DMS79 (cell line): Measurements from ENCODE around the gene RTN3.
"Not testable (repeated sequence)": the region's sequence is repeated elsewhere in the genome, so short reads cannot be mapped to it uniquely, and the experiment has no call there.

Experiments
- DNase-seq: peaks from one replicate; lab custom pipeline; 2025; lab: John Stamatoyannopoulos, UW

Gene RTN3

DNA sequence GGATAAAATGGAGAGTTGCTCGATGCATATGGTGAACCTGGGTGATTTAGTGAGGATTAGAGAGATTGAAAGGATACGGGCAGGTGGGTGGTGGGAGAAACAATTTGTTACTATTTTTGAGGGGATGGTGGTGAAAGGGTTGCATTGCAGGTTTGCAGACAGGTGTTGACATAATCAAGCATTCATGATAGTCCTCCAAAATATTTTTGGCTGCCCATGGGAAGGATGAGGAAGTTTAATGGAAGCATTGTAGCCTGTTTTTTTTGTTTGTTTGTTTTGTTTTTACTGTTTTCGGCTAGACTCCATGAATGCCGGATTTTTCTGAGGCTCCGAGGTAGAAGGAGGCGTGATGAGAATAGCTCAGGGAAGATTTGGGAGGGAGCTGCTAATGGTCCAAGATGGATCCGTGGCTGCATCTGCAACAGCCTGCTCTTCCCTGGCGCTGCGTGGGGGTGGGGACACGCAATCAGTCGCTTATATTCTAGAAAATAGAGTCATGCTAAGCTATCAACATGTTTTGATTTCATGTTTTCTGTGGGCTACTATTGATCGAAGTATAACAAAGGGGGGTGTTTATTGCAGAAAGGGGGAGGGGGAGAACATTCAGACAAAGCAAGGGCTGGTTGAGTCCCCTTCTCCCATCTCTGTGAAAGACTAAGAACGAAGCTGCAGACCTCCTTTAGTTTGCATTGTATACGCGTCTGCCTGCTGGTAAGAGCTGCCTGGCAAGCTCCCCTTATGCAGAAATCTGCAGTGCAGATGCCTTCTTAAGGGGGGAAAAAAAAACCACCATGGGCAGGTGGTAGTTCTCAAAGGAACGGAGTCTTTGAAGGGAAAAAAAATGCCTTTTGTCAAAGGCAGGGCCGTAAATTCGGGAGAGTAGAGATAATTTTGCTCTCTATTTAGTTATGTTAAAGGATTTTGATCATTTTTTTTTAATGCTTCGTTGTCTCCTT, 1.0 kb downstream of the RTN3 start:
- DNase-seq: peak; percentile 33

DNA sequence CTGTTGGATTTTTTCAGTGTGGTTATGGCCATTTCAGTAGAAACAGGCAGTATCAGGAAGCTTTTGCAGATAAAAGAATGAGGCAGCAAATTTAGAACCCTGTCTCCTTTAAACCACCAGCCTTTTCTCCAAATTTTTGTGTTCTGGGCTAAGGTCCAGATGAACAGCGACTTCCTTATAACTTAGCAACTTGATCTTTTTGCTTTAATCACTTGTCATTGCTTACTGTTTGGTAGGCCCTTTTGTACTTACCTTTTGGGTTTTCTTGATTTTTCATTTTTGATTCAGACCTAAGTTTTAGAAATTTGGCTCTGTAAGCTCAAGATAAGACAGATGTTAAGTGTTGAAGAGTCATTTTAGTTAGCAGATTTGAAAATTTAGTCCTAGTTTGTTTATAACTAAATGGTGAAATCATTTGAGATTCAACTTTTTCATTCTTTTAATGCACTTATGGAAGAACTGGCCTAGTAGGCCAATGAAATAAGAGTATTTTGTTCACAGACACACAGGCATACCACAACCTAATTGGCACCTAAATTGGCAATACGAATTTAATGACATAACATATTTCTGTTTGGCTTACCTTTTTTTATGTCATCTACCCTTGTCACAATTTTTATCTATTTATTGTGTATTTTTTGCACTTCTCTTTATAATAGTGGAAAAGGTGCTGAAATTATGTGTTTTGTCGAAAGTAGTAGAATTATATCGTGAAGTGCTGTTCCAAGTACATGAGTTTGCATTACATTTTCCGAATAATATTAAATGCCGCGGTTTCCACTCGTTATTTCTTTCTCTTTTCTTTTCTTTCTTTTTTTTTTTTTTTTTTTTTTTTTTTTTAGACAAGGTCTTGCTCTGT, 2.1 kb downstream of the RTN3 start:
- DNase-seq: no peak

DNA sequence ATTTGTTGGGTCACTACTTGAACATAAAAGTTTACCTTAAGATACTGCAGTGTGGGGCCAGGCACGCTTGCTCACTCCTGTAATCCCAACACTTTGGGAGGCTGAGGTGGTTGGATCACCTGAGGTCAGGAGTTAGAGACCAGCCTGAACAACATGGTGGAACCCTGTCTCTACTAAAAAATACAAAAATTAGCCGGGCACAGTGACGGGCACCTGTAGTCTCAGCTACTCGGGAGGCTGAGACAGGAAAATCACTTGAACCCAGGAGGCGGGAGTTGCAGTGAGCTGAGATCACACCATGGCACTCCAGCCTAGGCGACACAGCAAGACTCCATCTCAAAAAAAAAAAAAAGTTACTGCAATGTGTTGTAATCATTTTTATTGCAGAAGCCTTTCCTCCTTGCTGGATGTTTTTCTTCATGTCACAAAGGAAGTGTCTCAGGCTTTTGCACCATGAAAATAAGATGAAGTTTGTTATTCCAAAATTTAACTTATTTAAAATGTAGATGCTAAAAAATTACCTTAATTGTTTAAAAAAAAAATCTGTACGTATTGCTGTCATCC, 3.9 kb downstream of the RTN3 start:
- not testable (repeated sequence) for DNase-seq

DNA sequence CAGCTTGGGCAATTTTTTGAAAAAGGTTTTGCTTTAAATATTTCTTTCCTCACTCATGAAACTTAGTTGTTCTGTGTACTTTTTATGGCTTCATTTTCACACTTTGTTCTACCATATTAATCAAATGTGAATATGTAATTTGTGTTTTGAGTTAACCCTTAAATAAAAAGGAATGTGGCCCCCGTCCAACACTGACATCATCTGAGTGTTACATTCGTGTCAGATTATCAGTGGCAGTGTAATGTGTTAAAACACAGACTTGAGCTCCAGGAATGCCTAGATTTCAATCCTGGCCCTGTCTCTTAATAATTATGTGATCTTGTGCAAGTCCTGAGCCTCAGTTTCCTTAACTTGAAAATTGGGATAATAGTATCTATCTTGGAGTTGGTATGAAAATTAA, 5.6 kb downstream of the RTN3 start:
- DNase-seq: no peak

DNA sequence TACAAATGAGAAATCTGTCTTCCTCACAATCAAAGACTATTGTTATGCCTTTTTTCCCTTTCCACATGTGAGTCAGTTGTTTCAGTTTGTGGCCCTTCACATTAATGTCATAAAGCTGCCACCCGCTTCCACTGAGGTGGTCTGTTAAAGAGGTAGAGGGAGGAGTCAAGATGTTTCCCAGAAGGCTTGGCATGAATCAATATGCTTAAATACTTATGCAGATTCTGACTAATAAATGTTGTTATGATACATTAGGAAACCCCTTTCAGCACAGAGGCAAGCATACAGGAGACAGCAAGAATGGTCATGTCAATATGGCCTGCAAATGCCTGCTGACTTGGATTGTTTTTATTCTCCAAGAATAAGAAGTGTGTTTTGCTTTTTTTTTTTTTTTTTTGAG, 6.5 kb downstream of the RTN3 start:
- no peak for DNase-seq

DNA sequence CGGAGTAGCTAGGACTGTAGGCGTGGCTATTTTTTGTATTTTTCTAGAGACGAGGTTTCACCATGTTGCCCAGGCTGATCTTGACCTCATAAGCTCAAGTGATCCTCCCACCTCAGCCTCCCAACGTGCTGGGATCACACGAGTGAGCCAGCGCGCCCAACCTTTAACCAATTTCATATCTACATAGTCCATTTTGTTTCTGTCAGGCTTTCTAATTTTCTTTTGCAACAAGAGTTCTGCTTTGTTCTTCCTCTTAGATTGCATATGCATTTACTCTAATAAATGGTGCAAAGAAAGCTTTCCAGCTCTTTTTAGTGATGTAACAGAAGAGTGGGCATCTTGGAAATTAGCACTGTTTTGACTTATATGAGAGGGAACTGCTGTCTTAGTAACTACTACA, 13.3 kb downstream of the RTN3 start:
- DNase-seq: no peak

DNA sequence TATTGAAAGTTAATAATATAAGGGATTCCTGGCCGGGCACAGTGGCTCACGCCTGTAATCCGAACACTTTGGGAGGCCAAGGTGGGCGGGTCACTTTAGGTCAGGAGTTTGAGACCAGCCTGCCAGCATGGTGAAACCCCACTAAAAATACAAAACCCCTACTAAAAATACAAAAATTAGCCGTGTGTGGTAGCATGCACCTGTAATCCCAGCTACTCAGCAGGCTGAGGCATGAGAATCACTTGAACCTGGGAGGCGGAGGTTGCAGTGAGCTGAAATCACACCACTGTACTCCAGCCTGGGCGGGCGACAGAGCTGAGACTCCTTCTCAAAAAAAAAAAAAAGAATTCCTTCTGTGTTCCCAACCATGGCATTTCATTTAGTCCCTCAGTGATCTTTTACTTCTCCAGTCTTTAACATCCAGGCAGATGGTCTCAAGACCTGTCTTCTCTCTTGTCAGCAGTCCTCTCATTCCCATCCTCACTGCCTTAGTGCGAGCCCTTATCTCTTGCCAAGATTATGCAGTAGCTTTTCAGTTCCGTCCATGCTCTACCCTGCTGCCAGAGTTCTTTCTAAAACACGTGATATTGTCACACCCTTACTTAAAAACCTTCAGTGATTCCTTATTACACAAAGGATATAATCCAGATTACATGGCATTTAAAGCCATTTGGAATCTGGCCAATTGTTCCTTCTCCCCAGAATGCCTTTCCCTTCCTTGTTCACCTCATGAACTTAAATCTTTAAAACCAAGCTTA, 17.9 kb downstream of the RTN3 start:
- no peak for DNase-seq

DNA sequence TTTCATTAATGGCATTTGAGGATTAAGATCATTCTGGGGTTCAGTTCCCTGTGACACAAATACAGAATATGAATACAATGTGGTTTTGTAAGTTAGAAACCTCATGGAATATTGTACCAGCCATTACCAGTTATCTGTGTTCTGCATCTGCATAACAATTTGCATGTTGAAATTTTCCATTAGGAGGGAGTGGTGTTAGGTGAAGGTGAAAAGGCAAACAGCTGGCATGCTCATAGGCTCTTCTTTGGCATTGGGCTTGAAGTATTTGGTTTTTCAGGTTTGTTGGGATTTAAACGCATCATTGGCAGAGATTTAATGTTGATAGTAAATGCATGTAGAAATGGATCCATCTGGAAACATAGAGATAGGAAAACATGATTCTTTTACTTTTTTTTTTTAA, 18.6 kb downstream of the RTN3 start:
- peak; percentile 29 for DNase-seq

DNA sequence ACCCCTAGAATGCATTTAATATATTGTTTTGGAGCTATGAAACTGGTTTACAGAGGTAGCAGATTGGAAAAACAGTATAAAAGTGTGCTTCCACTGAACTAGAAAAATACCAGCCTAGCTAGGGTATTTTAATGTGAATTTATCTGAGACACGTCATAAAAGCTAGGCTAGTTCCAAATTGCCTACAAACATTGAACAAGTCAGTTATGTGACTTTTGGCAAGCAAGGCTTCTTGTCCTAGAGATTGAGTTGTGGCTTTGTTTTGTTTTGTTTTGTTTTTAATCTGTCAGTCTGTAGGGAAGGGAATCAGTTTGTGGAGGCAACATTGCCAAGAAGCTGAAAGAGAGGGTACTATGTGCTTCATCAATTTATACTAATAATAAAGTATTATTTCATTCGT, 24.2 kb downstream of the RTN3 start:
- DNase-seq: no peak

DNA sequence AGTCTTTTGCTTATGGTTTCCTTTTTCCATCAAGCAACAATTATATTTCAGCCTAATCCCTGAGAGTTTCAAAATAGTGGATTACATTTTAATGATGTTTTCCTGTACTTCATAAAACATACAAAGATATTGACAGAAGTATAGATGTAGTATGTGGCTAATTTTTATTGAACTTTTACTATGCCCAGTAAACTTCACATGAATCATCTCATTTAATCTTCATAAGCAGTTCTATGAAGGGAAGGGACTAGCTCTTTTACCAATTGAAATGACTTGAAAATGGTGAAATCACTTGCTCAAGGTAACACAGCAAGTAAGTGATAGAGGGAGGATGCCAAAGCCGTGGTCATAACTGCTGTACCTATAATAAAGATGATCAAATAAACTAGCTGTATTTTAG, 27.5 kb downstream of the RTN3 start:
- no peak for DNase-seq

DNA sequence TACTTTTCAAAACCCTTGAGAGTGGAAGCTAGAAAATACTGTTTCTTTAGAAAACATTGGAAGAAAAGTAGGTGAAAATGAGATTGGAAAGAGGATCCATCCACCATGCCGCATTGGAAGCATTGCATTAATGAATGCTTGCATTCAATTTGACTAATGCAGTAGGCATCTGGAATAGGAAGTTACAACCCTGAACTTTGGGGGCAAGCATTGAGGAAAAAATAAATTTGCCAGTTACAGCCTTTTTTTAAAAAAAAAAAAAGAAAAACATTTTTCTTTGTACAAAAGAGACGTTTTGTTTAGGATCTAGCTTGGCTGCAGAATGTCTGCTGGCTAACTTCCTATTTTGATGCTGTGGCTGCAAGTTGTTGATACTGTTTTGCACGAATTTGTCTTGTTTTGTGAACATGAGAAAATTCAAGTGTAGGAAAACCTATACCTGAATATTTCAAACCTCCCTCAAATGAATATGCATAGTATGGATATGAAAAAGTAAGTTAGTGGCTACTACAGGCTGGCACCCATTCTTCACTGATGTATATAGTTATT, 28.1 kb downstream of the RTN3 start:
- no peak for DNase-seq

DNA sequence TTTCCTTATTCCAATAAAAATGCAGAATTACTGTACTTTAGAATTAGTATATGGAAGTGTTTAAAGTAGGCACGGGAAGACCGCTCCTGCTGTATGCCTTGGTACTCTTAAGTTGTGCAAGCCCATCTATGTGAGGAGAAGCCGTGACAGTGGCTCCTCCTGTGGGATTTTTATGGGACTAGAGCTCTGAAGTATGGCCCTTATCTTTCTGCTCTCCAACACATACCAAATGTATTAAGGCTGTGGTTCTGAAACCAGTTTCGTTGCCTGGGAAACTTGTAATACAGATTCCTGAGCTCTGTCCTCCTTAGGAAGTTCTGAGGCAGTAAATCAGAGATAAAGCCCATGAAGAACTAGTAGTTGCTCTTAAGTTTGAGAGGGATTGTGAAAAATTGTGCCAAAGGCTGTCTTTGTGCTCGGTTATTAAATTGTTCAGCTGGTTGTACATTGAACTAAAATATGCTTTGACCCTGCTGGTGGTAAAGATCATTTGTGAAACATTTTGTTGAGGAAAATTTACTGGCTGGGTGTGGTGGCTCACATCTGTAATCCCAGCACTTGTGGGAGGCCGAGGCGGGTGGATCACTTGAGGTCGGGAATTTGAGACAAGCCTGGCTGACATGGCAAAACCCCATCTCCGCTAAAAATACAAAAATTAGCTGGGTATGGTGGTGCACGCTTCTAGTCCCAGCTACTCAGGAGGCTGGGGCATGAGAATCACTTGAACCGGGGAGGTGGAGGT, 29.3 kb downstream of the RTN3 start:
- DNase-seq: no peak

DNA sequence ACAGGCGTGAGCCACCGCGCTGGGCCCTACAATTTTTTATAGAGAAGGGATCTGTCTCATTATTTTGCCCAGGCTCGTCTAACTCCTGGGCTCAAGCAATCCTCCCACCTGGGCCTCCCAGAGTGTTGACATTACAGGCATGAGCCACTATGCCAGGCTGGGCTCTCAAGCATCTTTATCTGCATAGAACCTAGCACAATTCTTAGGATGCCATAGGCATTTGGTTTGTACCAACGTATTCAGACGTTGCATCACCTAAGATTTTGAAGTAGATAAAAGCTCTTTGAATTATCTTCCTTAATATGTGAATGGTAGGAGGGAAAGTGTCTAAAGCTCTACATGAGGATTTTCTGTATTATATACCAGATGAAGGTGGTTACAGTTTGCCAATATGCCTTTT, 30.5 kb downstream of the RTN3 start:
- no peak for DNase-seq

DNA sequence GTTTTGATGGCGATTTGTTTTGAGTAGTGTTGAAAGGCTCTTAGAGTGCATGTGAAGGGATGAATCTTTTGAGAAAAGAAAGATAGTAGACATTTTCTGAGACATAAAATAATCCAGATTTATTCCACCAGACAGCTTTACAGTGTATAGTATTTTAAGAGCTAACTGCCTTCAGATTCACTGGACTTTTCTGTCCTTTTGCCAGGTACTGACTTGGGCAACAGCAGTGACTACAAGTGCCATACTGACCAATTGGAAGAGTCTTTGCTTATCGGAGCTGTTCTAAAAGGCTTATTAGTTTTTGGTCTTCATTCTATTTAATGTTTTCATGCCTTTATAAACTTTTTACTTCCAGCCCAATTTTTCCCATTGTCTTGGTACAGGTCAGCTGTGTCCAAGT, 32.5 kb downstream of the RTN3 start:
- DNase-seq: no peak

DNA sequence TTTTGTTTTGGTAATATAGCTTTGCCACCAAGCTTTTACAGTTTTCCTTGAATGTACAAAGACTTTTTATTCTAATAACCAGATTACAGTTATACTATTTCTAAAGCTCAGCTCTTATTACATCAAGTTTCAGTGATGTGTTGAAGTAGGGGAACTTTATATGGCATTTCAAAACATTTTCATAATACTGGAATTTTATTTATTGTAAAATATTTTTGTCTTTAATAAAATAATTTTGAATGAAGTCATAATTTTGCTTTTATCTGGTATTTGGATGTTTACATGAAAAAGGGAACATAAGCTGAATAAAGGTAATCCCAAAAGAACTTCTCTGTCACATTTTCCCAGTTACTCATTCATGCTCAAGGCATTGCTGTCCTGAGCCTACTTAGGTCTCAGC, 34.7 kb downstream of the RTN3 start:
- DNase-seq: no peak

DNA sequence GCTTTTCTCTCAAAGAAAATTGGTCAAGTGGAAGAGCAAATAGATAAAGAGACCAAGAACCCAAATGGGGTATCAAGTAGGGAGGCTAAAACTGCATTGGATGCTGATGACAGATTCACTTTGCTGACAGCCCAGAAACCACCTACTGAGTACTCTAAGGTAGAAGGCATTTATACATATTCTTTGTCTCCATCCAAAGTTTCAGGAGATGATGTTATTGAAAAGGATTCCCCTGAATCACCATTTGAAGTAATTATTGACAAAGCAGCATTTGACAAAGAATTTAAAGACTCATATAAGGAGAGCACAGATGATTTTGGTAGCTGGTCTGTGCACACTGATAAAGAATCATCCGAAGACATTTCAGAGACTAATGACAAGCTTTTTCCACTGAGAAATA, 37.7 kb downstream of the RTN3 start:
- no peak for DNase-seq

DNA sequence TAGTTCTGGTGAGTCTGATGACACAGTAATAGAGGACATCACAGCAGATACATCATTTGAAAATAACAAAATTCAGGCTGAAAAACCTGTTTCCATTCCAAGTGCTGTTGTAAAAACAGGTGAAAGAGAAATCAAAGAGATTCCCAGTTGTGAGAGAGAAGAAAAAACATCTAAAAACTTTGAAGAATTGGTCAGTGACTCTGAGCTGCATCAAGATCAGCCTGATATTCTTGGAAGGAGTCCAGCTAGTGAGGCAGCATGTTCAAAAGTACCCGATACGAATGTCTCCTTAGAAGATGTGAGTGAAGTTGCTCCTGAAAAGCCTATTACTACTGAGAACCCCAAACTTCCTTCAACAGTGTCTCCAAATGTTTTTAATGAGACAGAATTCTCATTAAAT, 38.7 kb downstream of the RTN3 start:
- no peak for DNase-seq

DNA sequence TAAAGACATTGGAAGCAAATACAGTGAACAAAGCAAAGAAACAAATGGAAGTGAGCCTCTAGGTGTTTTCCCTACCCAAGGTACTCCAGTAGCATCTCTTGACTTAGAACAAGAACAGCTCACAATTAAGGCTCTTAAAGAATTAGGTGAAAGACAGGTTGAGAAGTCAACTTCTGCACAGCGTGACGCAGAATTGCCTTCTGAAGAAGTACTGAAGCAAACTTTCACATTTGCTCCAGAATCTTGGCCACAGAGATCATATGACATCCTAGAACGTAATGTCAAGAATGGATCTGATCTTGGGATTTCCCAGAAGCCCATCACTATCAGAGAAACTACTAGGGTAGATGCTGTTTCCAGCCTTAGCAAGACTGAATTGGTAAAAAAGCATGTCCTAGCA, 39.3 kb downstream of the RTN3 start:
- no peak for DNase-seq

DNA sequence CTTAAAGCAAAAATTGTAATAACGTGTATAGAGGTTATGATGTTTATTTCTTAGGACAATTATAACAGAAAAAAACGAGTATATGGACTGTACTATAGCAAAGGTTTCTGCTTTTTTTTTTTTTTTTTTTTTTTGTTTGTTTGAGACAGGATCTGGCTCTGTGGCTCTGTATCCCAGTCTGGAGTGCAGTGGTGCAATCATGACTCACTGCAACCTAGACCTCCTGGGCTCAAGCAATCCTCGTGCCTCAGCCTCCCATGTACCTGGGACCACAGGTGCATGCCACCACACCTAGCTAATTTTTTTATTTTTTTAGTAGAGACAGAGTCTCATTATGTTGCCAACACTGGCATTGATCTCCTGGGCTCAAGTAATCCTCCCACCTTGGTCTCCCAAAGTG, 48.0 kb downstream of the RTN3 start:
- no peak for DNase-seq

DNA sequence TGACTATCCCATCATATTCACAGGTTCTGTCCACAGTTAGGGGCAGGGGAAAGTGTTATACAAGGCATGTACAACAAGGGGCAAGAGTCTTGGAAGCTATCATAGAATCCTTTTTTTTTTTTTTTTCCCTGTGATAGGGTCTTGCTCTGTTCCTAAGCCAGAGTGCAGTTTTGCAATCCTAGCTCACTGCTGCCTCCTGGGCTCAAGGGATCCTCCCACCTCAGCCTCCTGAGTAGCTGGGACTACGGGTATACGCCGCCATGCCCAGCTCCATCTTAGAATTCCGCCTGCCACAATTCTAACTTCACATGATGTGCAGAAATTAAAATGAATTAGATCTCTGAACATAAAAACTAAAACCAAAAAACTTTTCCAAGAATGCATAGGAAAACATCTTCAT, 55.6 kb downstream of the RTN3 start:
- DNase-seq: no peak

DNA sequence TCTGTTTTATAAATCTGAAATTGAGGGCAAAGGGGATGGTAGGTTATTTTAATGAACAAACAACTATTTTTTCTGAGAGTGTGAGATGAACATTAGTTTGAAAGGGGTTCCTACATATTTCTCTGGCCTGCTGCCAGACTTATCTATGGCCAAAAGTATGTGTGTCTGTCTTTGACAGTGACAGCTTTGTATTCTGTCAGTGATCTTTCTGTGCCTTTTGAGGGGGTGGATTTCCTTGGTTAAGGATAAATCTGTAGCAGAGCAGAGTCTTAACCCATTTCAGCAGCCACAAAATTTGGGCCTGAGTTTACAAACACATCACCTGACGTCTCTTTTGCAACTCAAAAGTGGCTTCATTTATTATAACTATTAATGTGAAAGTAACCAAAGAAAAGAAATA, 56.4 kb downstream of the RTN3 start:
- no peak for DNase-seq
